Esophagus muscularis mucosa (tissue), 4 donors: ENCODE results near the gene REEP6.

ENCODE experiments used
- CTCF ChIP-seq, 3 experiments: fragments of 200-600 bp in 2 of 3; fragments of 450-650 bp in 1 of 3; sonication (generic) in 2 of 3; IDR thresholded peaks; one replicate each; pipeline ENCODE4 v1.5.1; 2017 to 2019; ENCODE audit warnings: antibody characterized with exemption in 3 of 3, mild to moderate bottlenecking in 2 of 3, moderate library complexity in 1 of 3
- EP300 ChIP-seq: sonication (generic); formaldehyde crosslinking; IDR thresholded peaks from one replicate; pipeline ENCODE4 v1.6.1; 2017; ENCODE audit warnings: antibody characterized with exemption
- POLR2AphosphoS5 ChIP-seq, 2 donors: sonication (generic); formaldehyde crosslinking; IDR thresholded peaks; one replicate each; pipeline ENCODE4 v1.6.1; 2017; ENCODE audit warnings: antibody characterized with exemption in 2 of 2

- TF ChIP-seq EP300 (no peak), CTCF (IDR thresholded peaks at IDR 0.05) (no peak), POLR2AphosphoS5 (IDR thresholded peaks at IDR 0.05) (no peak)
These were observed 10.2 kb downstream of the REEP6 start for GRCh38 chr19:1501200-1501595.
